ENCODE measurements around the gene MUC4. TPM values are rescaled to one million over a fixed set of nuclear protein-coding genes. Genes with fewer than 3 reads are reported as not detected.

The MUC4 gene
- 100 to 1,000 TPM; 150 to 203 TPM for total RNA-seq

- peak within 1 kb of the TSS; percentile 52 for H3K4me3 ChIP-seq
- intact Hi-C loops (cut with DNase I) = no loop called here
These were observed at the start of gene MUC4 for GRCh38 chr3:195811756-195812155. Gene MUC4, minus strand, starts transcription at chr3:195811929. Its CDS starts 112 bp downstream, at chr3:195811817.

GRCh38 chr3:195860456-195860855 lies 48.7 kb upstream of the MUC4 start:
- H3K27me3 ChIP-seq = no peaks in the 10 kb centered on the region
- TF ChIP-seq CTCF (IDR thresholded peaks at IDR 0.05) = no peak
- no peak for DNase-seq
- H3K4me1 ChIP-seq = no peaks in the 10 kb centered on the region
- H3K9me3 ChIP-seq = no peaks in the 10 kb centered on the region
- intact Hi-C loops (cut with DNase I) = loop anchor here (2.0 to 5.0 kb wide), 2 partner anchors 34 to 52 kb away; no protein-coding TSS in a partner anchor
- no peak overlapping the region for H3K27ac ChIP-seq
- no peak overlapping the region for H3K4me3 ChIP-seq
- no peaks in the 10 kb centered on the region for H3K36me3 ChIP-seq
- no peak overlapping the region for H3K9ac ChIP-seq (ENCODE audit: low read depth in 2 of 2, low read length in 2 of 2)

More at GRCh38 chr3:195811756-195812155, at the start of gene MUC4:
- DNase-seq = peak; percentile 92
- Histone ChIP-seq H3K9ac (ENCODE audit: low read depth in 2 of 2, low read length in 2 of 2) (peak within 1 kb of the TSS; percentile 85 to 97), H3K4me1 (no peaks in the 10 kb centered on the region), H3K27ac (peak within 1 kb of the TSS; percentile 76), H3K27me3 (no peaks in the 10 kb centered on the region), H3K36me3 (no peaks in the 10 kb centered on the region), H3K9me3 (no peaks in the 10 kb centered on the region)
- TF ChIP-seq CTCF (IDR thresholded peaks at IDR 0.05) = no peak

- H3K9ac ChIP-seq (ENCODE audit: low read depth in 2 of 2, low read length in 2 of 2) = no peak overlapping the region
- intact Hi-C loops (cut with DNase I) = loop anchor here (2.0 to 5.0 kb wide), 2 partner anchors 35 to 52 kb away; no protein-coding TSS in a partner anchor
- no peaks in the 10 kb centered on the region for H3K36me3 ChIP-seq
- no peak overlapping the region for H3K27ac ChIP-seq
- no peaks in the 10 kb centered on the region for H3K9me3 ChIP-seq
- no peak overlapping the region for H3K4me3 ChIP-seq
- DNase-seq = no peak
- H3K4me1 ChIP-seq = no peaks in the 10 kb centered on the region
- TF ChIP-seq CTCF (IDR thresholded peaks at IDR 0.05) = no peak
- H3K27me3 ChIP-seq = no peaks in the 10 kb centered on the region
These were observed 48.2 kb upstream of the MUC4 start for GRCh38 chr3:195859846-195860411.

- H3K36me3 ChIP-seq = no peaks in the 10 kb centered on the region
- H3K4me1 ChIP-seq = no peaks in the 10 kb centered on the region
- H3K9me3 ChIP-seq = no peaks in the 10 kb centered on the region
- H3K4me3 ChIP-seq = no peak overlapping the region
- H3K27ac ChIP-seq = no peak overlapping the region
- H3K27me3 ChIP-seq = no peaks in the 10 kb centered on the region
- peak; percentile 97 for TF ChIP-seq CTCF (IDR thresholded peaks at IDR 0.05)
- DNase-seq = peak; percentile 75
- peak overlapping the region in 1 of 2 donors; percentile 49 for H3K9ac ChIP-seq (ENCODE audit: low read depth in 2 of 2, low read length in 2 of 2)
- intact Hi-C loops (cut with DNase I) = no loop called here
These were observed 47.5 kb upstream of the MUC4 start for GRCh38 chr3:195859061-195859845.

- H3K27ac ChIP-seq = no peak overlapping the region
- no peak overlapping the region for H3K4me3 ChIP-seq
- DNase-seq = no peak
- no peaks in the 10 kb centered on the region for H3K4me1 ChIP-seq
- no peak for TF ChIP-seq CTCF (IDR thresholded peaks at IDR 0.05)
- H3K27me3 ChIP-seq = no peaks in the 10 kb centered on the region
- intact Hi-C loops (cut with DNase I) = no loop called here
- H3K9me3 ChIP-seq = no peaks in the 10 kb centered on the region
- H3K36me3 ChIP-seq = no peaks in the 10 kb centered on the region
- no peak overlapping the region for H3K9ac ChIP-seq (ENCODE audit: low read depth in 2 of 2, low read length in 2 of 2)
These were observed 44.8 kb upstream of the MUC4 start for GRCh38 chr3:195856410-195857084.
